ENCODE data around the gene ANTXR2. TPM values are rescaled to one million over a fixed set of nuclear protein-coding genes. Genes with fewer than 3 reads are reported as not detected.

Gene ANTXR2
- total RNA-seq, 1 donor from 2014 or later: 96.0 TPM

DNA sequence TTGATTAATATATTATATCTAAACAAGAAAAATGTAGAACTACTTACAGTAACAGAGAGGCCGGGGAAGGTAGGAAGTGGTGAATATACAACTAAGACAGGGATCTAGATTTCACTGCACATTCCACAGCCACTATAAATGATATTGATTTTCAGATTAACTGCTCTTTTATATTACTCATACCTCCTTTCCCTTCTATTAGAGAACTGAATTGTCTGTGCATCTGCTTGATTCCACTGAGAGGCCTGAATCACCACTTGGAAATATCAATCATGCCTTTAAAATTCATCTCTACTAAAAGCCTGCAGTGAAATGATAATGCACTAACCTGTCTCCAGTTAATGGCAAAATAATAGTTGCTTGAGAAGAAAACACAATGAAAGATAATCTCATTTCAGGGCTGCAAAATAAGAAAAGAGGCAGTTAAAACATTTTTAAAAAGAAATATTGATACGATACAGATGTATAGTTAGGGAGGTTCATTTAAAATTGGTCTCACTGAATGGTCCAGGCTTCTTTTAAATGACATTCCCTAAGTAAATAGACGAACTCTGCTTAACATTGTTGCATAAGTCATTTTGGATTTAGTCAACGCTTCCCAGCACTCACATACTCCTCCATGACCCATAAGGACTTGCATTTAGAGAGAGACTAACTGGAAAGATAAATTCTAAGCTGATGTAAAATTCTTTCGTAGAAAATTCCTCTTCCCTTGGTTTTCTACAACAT lies 3.8 kb downstream of the ANTXR2 start:
- DNase-seq: no peak

DNA sequence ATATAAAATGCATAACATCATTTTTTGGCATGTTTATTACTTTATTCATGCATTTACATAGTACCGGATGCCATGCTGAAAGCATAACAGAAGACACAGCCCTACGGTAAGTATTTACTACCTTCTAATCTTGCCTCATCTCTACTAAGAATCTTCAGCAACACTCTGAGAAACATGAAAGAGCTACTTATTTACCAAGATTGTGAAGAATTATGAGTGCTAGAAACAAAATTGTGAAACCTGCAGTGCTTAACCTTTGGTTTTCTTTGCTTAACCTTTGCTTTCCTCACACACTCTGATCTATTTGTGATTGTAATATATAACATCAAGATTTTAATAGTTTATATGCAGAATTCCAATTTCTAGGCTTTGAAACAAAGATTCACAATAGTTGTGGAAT lies 7.4 kb downstream of the ANTXR2 start:
- DNase-seq: no peak

DNA sequence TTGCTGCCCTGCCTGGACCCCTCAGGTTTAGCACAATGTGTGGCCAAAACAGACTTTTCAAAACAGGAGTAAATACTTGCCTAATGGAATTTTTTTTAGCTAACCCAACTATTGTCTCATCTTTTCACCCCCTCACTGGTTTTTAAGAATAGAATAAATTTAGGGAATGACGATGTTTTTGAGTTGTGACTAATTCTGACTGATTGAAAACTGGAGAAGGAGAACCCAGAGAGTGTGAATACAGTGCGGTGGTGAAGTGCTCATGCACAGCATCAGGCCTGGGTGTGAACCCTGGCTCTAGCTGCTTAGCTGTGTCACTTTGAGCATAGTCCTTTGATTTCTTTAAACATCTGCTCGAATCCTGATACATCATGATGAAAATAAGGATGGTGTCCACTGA lies 10.5 kb downstream of the ANTXR2 start:
- DNase-seq: no peak

DNA sequence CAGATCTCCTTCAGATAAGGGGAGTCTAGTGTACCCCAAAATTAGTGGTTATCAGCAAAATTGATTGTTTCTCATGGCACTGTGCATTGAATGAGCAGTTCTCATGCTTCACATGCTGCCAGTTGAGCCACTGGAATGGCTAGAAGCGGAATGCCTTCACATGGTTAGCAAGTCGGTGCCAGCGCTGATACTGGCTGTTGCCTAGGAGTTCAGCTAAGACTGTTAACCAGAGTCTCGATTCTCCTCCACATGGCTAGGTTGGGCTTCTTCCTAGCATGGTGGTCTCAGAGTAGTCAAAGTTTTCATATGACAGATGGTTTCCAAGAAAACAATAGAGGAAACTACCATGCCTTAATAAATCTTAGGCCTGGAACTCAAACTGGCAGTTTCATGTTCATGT lies 12.2 kb downstream of the ANTXR2 start:
- no peak for DNase-seq

DNA sequence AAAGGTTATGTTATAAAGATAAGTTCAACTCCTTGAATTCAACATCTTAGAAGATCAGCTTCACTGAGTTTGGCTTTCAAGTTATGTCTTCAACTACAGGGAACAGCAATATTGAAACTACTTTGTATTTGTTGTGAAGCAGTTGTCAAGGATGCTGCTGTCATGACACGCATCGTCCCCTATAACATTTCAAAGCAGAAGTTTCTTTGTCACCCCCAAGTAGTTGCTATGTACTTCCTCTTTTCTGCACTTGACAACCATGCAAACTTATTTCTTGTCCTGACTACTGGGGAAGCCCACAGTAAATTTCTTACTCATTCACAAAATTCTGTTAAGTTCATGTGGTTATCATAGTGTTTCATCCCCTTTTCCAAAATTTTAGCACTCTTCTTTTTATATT lies 14.3 kb downstream of the ANTXR2 start:
- DNase-seq: peak; percentile 35

DNA sequence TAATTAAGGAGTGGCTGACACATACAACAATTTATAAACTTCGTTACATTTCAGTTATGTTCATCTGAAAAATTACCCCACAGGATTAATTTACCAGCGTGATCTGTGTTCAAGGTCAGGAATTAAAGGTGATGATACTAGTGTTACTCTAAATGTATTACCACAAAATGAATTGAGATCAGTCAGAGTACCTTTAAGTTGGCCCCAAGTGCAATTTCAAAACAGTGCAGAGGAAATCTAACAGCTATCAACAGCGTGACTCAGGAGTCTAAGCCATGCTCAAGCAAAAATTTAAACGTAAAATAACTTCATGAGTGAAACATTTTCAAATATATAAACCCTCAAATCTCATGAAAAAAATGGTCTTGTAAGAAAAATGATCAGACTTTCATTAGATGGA lies 18.7 kb downstream of the ANTXR2 start:
- no peak for DNase-seq

DNA sequence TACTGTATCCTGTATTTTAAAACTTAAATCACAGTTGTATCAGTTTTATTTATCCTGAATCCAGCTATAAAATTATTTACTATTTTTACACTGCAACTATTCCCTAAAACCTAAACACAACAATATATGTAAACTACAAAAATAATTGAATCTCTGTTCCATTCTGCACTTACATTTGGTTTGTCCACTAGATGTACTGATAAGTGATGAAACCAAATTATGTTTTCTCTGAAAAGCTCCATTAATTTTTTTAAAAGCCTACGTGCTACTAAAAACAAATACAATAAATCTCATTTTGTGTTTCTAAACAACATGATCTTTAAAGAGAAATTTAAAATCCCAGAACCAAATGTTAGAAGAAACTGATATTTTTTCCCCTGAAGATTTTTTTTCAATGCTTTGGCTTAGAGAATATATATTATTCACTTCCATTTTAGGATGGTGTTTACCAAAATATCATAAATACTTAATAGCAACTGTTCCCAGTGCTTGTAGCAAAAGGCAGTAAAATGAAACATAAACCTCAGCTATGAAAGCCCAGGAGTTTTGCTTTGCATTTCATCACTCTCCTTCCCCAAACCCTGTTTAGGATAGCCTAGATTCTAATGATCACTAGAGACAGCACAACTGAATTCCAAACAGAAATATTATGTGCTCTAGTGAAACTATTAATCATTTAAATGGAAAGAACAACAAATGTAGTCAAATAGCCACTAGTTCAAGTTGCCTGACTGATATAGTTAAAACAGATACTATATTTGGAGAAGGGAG lies 19.7 kb downstream of the ANTXR2 start:
- no peak for DNase-seq

DNA sequence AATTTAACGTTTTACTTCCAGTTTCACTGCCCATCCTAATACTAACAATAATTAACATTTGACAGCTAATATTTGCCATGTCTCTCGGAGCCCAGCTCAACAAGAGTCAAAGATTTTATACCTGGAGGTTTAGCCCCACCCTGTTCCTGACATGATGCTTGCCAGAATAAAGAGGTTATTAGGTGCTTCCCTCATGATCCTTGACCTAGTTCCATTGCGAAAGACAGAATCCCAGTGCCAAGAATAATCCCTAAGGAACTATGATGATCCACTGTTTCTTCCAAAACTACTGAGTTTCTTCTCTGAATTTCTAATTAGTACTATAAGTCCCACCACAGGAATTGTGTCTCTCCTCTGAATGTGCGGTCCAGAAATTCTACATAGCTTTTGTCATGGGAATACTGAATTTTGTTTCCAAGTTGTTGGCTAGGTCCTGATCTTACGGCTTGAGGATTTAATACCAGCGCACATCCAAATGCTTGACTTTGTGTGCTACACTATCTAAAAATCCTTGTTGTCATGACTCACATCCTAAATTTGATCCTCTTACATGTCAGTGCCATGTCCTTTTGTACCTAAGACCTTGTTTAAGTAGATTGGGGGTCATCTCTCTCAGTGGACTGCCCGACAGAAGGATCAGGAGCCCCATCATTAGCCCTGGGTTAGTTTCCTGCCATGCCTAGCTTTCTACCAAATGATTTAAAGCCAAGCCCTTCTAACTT lies 23.1 kb downstream of the ANTXR2 start:
- no peak for DNase-seq

DNA sequence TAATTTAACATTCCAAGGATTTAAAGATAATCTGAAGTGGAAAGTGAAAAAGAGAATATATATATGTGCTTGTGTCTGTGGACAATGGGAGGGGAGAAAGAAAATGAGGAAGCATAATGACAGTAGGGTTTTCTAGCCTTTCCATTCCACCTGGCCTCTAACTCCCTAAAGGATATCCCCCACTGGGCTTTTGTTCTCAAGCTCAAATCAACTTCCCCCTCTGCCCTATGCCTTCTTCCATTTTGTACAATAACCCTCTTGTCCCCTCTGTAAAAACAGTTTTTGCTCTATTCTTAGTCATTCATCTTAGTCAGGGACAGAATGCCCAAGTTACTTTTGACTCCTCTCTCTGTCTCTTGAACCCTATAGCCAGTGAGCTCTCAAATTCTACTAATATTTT lies 23.6 kb downstream of the ANTXR2 start:
- no peak for DNase-seq

DNA sequence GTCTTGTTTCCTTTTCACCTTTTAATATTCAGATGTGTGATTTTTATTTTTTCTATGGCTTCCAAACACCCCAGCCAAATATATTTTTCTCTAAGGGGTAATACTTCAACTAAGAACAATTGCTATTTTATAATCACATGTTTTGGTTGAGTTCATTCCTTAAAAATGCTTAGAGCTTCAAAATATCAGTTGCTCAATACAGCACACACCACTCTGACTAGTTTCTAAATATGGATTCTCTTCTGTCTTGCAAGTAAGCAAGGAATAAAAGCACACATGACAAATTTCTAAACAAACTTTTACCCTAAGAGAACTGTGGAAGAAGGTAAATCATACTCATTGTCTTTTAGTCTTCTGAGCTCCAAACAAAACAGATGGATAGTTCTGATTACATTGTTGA lies 27.2 kb downstream of the ANTXR2 start:
- DNase-seq: no peak

DNA sequence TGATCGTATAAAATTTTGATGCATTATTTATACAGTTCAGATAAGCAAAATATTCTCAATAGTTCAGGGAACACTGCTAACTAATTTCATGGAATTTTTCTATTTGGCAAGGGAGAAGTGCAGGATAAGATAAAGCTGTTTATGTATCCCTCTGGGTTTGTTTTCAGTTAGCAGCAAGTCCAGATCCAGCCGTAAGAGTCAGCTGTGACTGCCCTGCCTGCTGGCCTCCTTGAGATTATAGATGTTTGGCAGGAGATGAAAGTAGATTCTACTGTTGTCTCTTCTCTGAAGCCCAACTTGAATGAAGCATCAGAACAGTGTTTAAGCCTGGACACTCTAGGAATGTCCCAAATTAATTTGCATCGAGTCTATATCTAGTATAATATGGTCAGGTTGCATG lies 29.5 kb downstream of the ANTXR2 start:
- peak; percentile 56 for DNase-seq

DNA sequence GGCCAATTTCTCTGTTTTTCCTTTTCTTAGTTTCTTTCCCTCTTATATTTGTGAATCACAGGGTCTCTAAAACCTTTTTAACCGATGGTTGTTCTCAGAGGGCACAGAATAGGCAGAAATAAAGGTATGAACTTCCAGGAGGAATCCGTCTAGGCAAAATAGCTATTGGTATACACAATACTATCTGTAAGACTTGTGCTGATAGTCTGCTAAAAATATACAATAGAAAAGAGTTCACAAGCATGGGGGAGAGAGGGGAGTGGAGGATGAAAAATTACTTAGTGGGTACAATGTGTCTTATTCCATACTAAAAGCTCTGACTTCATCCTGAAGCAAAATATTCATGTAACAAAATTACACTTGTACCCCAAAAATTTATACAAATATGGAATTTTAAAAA lies 30.2 kb downstream of the ANTXR2 start:
- DNase-seq: no peak

DNA sequence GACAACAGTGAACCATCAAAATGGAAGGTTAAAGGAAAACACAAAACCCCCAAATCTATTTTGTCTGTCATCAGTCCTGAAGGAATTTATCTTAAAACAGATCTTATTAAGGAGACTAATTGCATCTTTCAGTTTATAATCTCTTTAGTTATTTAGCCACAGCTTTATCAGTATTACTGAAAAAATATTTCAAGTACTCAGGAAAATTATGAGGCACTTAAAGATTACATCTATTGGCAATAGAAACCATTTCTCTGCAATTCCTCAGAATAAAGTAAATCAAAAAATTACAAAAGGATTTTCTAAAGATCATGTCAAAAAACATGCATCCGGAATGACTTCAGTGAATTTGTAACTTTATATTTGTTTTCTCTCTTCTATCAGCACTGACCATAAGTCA lies 35.2 kb downstream of the ANTXR2 start:
- no peak for DNase-seq

DNA sequence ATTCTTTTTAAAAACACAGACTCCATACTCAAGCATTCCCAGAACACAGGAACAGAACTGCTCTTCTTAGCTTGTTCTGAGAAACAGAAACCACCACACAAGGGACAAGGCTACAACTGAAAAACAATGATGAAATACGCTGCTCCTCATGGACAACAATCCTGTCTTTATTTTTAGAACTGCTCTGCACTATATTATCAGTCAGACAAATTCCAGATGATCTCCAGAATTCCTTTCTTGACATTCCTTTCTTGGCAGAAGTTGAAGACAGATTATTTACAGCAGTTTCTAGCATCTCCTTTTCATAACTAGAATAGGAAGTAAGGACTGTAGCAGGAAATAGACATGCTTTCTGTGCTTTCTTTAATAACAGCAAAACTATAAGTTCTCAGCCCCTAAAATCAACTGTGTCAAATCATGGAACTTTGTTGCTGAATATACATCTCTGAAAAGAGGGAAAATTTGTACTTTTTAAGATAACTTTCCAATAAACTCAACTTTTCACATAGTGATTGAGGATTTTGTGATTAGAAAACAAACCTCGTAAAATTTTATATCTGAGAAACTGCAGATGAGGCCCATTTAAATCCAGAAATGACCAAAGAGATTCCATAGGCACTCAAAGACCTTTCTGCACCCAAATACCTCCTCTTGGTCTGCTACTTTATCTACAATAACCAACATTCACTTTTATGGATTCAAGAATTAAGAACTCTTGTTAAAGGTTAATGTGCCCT lies 35.9 kb downstream of the ANTXR2 start:
- peak; percentile 84 for DNase-seq

DNA sequence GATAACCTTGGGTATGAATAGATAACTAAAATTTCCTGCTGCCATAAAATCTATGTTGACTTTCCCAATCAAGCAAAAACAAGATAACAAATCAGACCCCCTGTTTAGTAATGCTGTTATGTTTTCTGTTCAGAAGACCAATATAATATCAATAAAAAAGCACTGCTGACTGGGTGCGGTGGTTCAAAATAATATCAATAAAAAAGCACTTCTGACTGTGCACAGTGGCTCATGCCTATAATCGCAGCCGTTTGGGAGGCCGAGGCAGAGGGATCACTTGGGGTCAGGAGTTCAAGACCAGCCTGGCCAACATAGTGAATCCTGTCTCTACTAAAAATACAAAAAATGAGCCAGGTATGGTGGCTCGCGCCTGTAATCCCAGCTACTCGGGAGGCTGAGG lies 36.7 kb downstream of the ANTXR2 start:
- DNase-seq: no peak

DNA sequence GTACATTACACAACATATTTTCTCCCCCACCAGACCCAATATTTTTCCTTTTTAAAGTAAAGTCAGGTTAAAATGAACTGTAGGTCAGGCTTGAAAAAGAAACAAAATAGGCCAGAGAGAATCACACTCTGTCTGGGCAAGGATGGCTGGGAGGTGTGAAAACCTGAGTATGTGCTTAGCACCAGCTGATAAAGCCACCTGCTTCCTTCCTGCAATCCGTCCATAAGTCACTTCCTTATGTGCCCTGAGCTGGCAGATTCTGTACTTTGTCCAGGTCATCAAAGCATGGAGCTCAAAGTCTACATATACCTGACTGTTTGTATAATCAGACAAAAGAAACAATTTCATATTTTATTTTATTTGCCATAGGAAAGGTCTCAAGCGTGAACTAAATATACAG lies 37.7 kb downstream of the ANTXR2 start:
- peak; percentile 24 for DNase-seq

DNA sequence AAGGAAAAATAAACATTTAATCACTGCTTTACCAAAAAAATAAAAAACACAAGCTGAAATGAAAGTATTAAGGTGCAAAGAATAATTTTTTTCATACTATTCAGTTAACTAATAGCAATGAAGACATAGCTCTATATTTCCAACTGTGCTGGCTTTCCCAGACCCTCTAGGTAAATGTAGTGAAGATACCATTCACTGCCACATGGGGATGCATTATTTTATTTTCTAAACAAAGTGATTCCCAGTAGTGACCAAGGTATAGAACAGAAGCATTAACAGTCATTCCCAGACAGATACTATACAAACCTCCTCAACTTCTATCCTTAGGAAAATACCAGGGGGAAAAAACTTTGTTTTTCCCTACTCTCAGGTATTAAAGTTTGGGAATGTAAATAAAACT lies 39.4 kb downstream of the ANTXR2 start:
- no peak for DNase-seq

DNA sequence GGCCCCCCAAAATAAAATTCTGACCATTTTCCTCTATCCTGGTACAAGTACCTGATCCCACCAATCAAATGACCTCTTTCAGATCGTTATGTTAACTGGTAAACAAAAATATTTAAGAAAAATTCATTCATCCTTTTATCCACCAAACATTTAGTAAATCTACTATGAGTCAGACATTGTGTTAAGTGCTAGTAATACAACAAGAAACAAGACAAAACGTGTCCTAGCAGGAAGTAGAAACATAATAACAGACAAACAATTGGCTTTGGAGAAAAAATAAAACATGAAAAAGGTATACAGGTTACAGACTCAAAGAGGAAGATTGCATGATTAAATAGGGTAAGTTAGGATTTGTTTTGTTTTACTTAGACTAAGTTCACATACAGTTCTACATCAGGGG lies 43.7 kb downstream of the ANTXR2 start:
- DNase-seq: no peak

DNA sequence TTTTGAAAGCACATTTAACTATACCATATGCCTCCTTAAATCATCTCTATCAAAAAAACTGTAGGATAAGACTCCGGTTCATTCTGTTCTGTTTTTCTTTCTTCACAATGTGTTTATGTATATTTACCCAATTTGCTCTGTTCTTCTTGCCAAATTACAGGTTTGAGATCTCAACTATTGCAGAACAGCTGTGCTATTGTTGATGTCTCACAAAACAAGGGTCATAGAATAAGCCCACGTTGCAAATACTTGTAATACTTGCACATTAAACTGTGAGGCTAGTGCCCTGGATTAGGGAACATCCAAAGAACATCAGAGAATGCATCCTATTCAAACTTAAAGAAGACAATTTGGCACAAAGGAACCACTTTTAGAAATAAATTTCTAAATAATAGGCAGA lies 45.4 kb downstream of the ANTXR2 start:
- peak; percentile 23 for DNase-seq

DNA sequence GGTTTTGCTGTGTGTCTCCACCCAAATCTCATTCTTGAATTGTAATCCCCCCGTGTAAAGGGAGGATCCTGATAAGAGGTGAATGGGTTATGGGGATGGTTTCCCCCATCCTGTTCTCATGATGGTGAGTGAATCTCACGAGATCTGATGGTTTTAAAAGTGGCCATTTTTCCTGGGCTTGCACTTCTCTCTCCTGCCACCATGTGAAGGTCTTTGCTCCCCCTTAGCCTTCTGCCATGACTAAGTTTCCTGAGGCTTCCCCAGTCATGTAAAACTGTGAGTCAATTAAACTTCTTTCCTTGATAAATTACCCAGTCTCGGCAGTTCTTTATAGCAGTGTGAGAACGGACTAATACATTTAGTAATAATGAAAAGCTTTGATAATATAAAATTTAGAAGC lies 46.9 kb downstream of the ANTXR2 start:
- DNase-seq: no peak

DNA sequence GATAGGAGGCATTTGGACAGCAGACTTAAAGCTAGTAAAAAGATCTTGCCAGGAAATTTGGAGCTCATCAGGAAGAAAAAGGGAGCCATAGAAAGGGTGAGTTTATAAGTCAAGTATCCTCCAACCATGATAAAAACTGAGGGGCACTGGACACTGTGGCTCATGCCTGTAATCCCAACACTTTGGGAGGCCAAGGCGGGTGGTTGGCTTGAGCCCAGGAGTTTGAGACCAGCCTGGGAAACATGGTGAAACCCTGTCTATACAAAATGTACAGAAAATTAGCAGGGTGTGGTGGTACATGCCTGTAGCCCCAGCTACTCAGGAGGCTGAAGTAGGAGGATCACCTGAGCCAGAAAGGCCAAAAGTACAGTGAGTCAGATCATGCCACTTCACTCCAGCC lies 48.7 kb downstream of the ANTXR2 start:
- no peak for DNase-seq

DNA sequence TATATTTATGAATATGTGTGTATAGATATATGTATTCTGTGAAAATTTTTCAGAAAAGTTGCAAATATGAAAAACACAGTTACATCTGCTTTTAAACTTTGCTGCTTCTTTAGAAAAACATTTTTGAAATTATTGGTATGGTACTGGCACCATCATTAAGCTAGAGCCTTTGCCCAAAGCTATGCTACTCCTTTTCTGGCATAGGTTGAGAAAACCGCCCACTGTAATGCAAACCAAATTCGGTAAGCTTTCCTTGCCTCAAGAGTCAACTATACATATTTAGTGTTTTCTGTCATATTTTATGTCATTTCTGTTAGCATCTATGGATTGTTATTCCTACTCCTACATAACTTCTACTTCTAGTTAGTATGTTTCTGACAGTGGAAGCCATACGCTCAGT lies 50.7 kb downstream of the ANTXR2 start:
- no peak for DNase-seq
